Stomach smooth muscle (tissue), 2 donors: Measurements from ENCODE around the gene DCLRE1C.
A peak's percentile ranks its signal among the peaks of the same experiment; 100 is the strongest.

Experiments
- H3K27ac ChIP-seq: one replicate; pipeline ENCODE4 v1.7.0; 2013; ENCODE audit warnings: mild to moderate bottlenecking, low read length, inconsistent platforms
- H3K27me3 ChIP-seq, 2 donors: one replicate each; pipeline ENCODE4 v1.7.0; 2013; ENCODE audit warnings: low read length in 2 of 2; ENCODE audit not compliant: insufficient read depth in 2 of 2, control insufficient read depth in 1 of 2
- H3K36me3 ChIP-seq, 2 donors: one replicate each; pipeline ENCODE4 v1.7.0; 2013; ENCODE audit warnings: low read length in 2 of 2; ENCODE audit not compliant: control insufficient read depth in 2 of 2, insufficient read depth in 2 of 2
- H3K4me1 ChIP-seq: one replicate; pipeline ENCODE4 v1.7.0; 2013; ENCODE audit warnings: low read length; ENCODE audit not compliant: control insufficient read depth, insufficient read depth
- H3K4me3 ChIP-seq, 2 donors: one replicate each; pipeline ENCODE4 v1.7.0; 2013; ENCODE audit warnings: low read length in 2 of 2
- H3K9ac ChIP-seq, 2 donors: one replicate each; pipeline ENCODE4 v1.7.0; 2013; ENCODE audit warnings: low read length in 2 of 2, mild to moderate bottlenecking in 1 of 2
- H3K9me3 ChIP-seq, 2 donors: one replicate each; pipeline ENCODE4 v1.7.0; 2013; ENCODE audit warnings: low read length in 2 of 2; ENCODE audit not compliant: control insufficient read depth in 2 of 2
- donor health status: healthy.
- donor health status: Pancreatic carcinoma.

DCLRE1C gene

DNA sequence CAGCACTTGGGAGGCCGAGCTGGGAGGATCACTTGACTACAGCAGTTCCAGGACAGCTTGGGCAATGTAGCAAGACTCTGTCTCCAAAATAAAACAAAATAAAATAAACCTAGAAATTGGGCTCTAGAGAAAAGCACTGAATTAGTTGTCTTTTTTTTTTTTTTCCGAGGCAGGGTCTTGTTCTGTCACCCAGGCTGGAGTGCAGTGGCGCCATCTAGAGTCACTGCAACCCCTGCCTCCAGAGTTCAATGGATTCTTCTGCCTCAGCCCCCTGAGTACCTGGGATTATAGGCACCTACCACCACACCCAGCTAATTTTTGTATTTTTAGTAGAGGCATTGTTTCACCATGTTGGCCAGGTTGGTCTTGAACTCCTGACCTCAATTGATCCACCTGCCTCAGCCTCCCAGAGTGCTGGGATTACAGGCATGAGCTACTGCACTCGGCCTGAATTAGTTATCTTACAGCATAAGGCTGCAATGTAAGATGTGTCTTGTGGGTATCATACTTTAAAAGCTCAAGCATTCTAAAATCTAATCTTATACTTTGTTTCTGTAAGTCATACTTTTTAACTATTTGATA is 18.1 kb upstream of the DCLRE1C start:
- Histone ChIP-seq H3K36me3 (no peaks in the 10 kb centered on the region), H3K9ac (no peak overlapping the region), H3K27me3 (peaks cover 2 to 6% of the 10 kb centered on the region in 2 donors), H3K4me3 (no peak overlapping the region), H3K27ac (no peak overlapping the region), H3K4me1 (no peaks in the 10 kb centered on the region), H3K9me3 (no peaks in the 10 kb centered on the region)

GRCh38 chr10:14967897-14968296 is 14.0 kb upstream of the DCLRE1C start:
- no peak overlapping the region for H3K27ac ChIP-seq
- H3K4me3 ChIP-seq = no peak overlapping the region
- H3K9ac ChIP-seq = no peak overlapping the region
- H3K27me3 ChIP-seq = no peaks in the 10 kb centered on the region
- no peaks in the 10 kb centered on the region for H3K4me1 ChIP-seq
- H3K36me3 ChIP-seq = no peaks in the 10 kb centered on the region
- H3K9me3 ChIP-seq = no peaks in the 10 kb centered on the region

GRCh38 chr10:14959221-14960057 is 5.5 kb upstream of the DCLRE1C start, which contains the start of gene MEIG1:
MEIG1 (plus strand) TSS chr10:14959388; CDS start chr10:14966469, 7,081 bp downstream.
- peak within 1 kb of the TSS; percentile 94 for H3K27ac ChIP-seq
- no peaks in the 10 kb centered on the region for H3K9me3 ChIP-seq
- H3K4me1 ChIP-seq = peaks cover 4% of the 10 kb centered on the region
- H3K27me3 ChIP-seq = no peaks in the 10 kb centered on the region
- no peaks in the 10 kb centered on the region for H3K36me3 ChIP-seq
- peak within 1 kb of the TSS; percentile 92 to 95 for H3K9ac ChIP-seq
- H3K4me3 ChIP-seq = peak within 1 kb of the TSS; percentile 80 to 88

GRCh38 chr10:14958872-14959220 is 5.0 kb upstream of the DCLRE1C start:
- H3K9me3 ChIP-seq = no peaks in the 10 kb centered on the region
- H3K27ac ChIP-seq = peak overlapping the region; percentile 94
- no peaks in the 10 kb centered on the region for H3K27me3 ChIP-seq
- peak overlapping the region; percentile 80 to 88 for H3K4me3 ChIP-seq
- H3K36me3 ChIP-seq = no peaks in the 10 kb centered on the region
- peaks cover 4% of the 10 kb centered on the region for H3K4me1 ChIP-seq
- peak overlapping the region; percentile 92 to 95 for H3K9ac ChIP-seq

- Histone ChIP-seq H3K9me3 (no peaks in the 10 kb centered on the region), H3K36me3 (no peaks in the 10 kb centered on the region), H3K9ac (no peak overlapping the region), H3K27ac (no peak overlapping the region), H3K4me3 (no peak overlapping the region), H3K27me3 (no peaks in the 10 kb centered on the region), H3K4me1 (peaks cover 12% of the 10 kb centered on the region)
Observed at GRCh38 chr10:14954934-14955333, 1.0 kb upstream of the DCLRE1C start.

DNA sequence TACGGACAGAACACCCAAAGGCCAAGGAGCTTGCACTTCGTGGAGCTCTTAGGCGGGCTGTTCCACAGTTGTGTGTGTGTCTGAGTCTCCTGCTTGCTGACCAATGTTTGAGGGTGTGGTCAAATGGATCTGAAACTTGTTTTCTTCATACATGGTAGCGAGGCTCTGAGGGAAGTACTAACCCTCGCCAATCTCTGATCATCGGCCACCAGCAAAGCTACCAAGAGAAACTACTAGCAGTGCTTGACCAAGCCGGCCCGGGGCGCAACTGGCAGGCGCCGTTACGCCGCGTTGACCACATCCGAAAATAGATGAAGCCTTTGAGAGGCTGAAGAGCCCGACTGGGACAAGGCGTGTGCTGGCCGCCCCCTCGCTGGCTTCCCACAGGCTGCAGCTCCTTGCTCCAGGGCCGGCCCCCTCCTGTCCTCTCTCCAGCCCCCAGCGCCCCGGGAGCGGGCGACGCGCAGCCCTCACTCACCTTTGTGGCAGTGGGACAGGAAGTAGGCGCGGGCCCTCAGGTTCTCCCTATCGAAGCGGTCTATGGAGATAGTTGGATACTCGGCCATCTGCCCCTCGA is 384 bp downstream of the DCLRE1C start:
- H3K4me3 ChIP-seq = peak overlapping the region; percentile 94 to 97
- H3K27me3 ChIP-seq = no peaks in the 10 kb centered on the region
- H3K36me3 ChIP-seq = no peaks in the 10 kb centered on the region
- H3K4me1 ChIP-seq = peaks cover 11% of the 10 kb centered on the region
- peak overlapping the region; percentile 75 for H3K27ac ChIP-seq
- no peaks in the 10 kb centered on the region for H3K9me3 ChIP-seq
- peak overlapping the region; percentile 78 to 79 for H3K9ac ChIP-seq

GRCh38 chr10:14952851-14953423 is 959 bp downstream of the DCLRE1C start:
- peaks cover 11% of the 10 kb centered on the region for H3K4me1 ChIP-seq
- peak overlapping the region; percentile 94 to 97 for H3K4me3 ChIP-seq
- H3K27me3 ChIP-seq = no peaks in the 10 kb centered on the region
- H3K27ac ChIP-seq = peak overlapping the region; percentile 75
- H3K36me3 ChIP-seq = peaks cover 0 to under 1% of the 10 kb centered on the region in 2 donors
- H3K9me3 ChIP-seq = no peaks in the 10 kb centered on the region
- H3K9ac ChIP-seq = peak overlapping the region; percentile 78 to 79

GRCh38 chr10:14949291-14949690 is 4.6 kb downstream of the DCLRE1C start:
- Histone ChIP-seq H3K9ac (no peak overlapping the region), H3K27ac (no peak overlapping the region), H3K36me3 (peaks cover 12 to 15% of the 10 kb centered on the region in 2 donors), H3K9me3 (no peaks in the 10 kb centered on the region), H3K4me1 (peaks cover 11% of the 10 kb centered on the region), H3K27me3 (no peaks in the 10 kb centered on the region), H3K4me3 (no peak overlapping the region)

DNA sequence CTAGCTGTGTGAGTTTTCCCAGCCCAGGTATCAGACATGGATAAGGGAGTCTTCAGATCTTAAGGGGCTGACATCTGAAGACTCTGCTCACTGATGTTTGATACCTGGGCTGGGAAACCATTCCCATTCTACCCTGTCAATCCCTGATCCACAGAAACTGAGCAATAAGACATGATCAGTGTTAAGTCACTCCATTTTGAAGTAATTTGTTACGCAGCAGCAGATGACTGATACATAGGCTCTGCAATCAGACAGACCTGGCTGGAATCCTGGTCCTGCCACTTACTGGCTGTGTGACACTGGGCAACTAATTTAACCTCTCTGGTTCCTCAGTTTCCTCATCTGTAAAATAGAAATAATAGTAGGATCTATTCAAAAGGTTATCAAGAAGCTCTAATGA is 6.6 kb downstream of the DCLRE1C start:
- peaks cover 16% of the 10 kb centered on the region in 2 donors for H3K36me3 ChIP-seq
- no peaks in the 10 kb centered on the region for H3K27me3 ChIP-seq
- H3K9ac ChIP-seq = no peak overlapping the region
- H3K9me3 ChIP-seq = no peaks in the 10 kb centered on the region
- no peak overlapping the region for H3K27ac ChIP-seq
- no peaks in the 10 kb centered on the region for H3K4me1 ChIP-seq
- no peak overlapping the region for H3K4me3 ChIP-seq

GRCh38 chr10:14945108-14945507 is 8.8 kb downstream of the DCLRE1C start:
- Histone ChIP-seq H3K27ac (no peak overlapping the region), H3K9ac (no peak overlapping the region), H3K4me3 (no peak overlapping the region), H3K9me3 (no peaks in the 10 kb centered on the region), H3K27me3 (no peaks in the 10 kb centered on the region), H3K4me1 (no peaks in the 10 kb centered on the region), H3K36me3 (peaks cover 16 to 18% of the 10 kb centered on the region in 2 donors)
